Measurements from ENCODE around the gene KRT86.
"Not testable (repeated sequence)": the region's sequence is repeated elsewhere in the genome, so short reads cannot be mapped to it uniquely, and the experiment has no call there.

Gene KRT86

GRCh38 chr12:52313461-52313860 lies 39.0 kb downstream of the KRT86 start:
- H3K27me3 ChIP-seq = peaks cover 25% of the 10 kb centered on the region
- no peak for TF ChIP-seq CTCF (IDR thresholded peaks at IDR 0.05; ENCODE audit: low read depth, low read length)
- no peaks in the 10 kb centered on the region for H3K4me1 ChIP-seq
- no peaks in the 10 kb centered on the region for H3K9me3 ChIP-seq
- no peak for DNase-seq
- H3K4me3 ChIP-seq (ENCODE audit: low read depth, low read length) = no peak overlapping the region
- H3K36me3 ChIP-seq = no peaks in the 10 kb centered on the region

- no peak for TF ChIP-seq CTCF (IDR thresholded peaks at IDR 0.05; ENCODE audit: low read depth, low read length)
- peaks cover 24% of the 10 kb centered on the region for H3K27me3 ChIP-seq
Observed at GRCh38 chr12:52313926-52314325, 39.5 kb downstream of the KRT86 start.

GRCh38 chr12:52314511-52314910 lies 40.1 kb downstream of the KRT86 start:
- Histone ChIP-seq H3K36me3 (no peaks in the 10 kb centered on the region), H3K27me3 (peaks cover 26% of the 10 kb centered on the region), H3K4me1 (no peaks in the 10 kb centered on the region), H3K4me3 (ENCODE audit: low read depth, low read length) (no peak overlapping the region), H3K9me3 (no peaks in the 10 kb centered on the region)
- DNase-seq = no peak
- no peak for TF ChIP-seq CTCF (IDR thresholded peaks at IDR 0.05; ENCODE audit: low read depth, low read length)

More at GRCh38 chr12:52313926-52314325, 39.5 kb downstream of the KRT86 start:
- H3K4me3 ChIP-seq (ENCODE audit: low read depth, low read length) = no peak overlapping the region
- H3K9me3 ChIP-seq = no peaks in the 10 kb centered on the region
- H3K36me3 ChIP-seq = no peaks in the 10 kb centered on the region
- no peak for DNase-seq
- H3K4me1 ChIP-seq = no peaks in the 10 kb centered on the region

GRCh38 chr12:52315721-52316120 lies 41.3 kb downstream of the KRT86 start:
- peaks cover 31% of the 10 kb centered on the region for H3K27me3 ChIP-seq
- not testable (repeated sequence) for H3K9me3 ChIP-seq; H3K4me1 ChIP-seq; H3K36me3 ChIP-seq; H3K4me3 ChIP-seq (ENCODE audit: low read depth, low read length)
- peak; percentile 52 for DNase-seq
- peak; percentile 52 for TF ChIP-seq CTCF (IDR thresholded peaks at IDR 0.05; ENCODE audit: low read depth, low read length)

- no peak for TF ChIP-seq CTCF (IDR thresholded peaks at IDR 0.05; ENCODE audit: low read depth, low read length)
- Histone ChIP-seq H3K36me3 (no peaks in the 10 kb centered on the region), H3K4me1 (no peaks in the 10 kb centered on the region), H3K9me3 (no peaks in the 10 kb centered on the region), H3K27me3 (peaks cover 33% of the 10 kb centered on the region), H3K4me3 (ENCODE audit: low read depth, low read length) (no peak overlapping the region)
- no peak for DNase-seq
Observed at GRCh38 chr12:52316290-52316689, 41.8 kb downstream of the KRT86 start.

- peaks cover 37% of the 10 kb centered on the region for H3K27me3 ChIP-seq
- TF ChIP-seq CTCF (IDR thresholded peaks at IDR 0.05; ENCODE audit: low read depth, low read length) = no peak
Observed at GRCh38 chr12:52316701-52317100, 42.3 kb downstream of the KRT86 start.

More at GRCh38 chr12:52316701-52317100, 42.3 kb downstream of the KRT86 start:
- H3K9me3 ChIP-seq = no peaks in the 10 kb centered on the region
- H3K4me1 ChIP-seq = no peaks in the 10 kb centered on the region
- H3K4me3 ChIP-seq (ENCODE audit: low read depth, low read length) = no peak overlapping the region
- no peak for DNase-seq
- H3K36me3 ChIP-seq = no peaks in the 10 kb centered on the region
